GM12892 (cell line): ENCODE data around the gene RPS6KA2.

Experiments used
- POLR2A ChIP-seq: IDR thresholded peaks from 2 replicates; pipeline ENCODE4 v1.6.1; 2011; ENCODE audit warnings: low read depth, low read length, control low read depth
- POLR2AphosphoS5 ChIP-seq: IDR thresholded peaks from 2 replicates; pipeline ENCODE4 v1.6.1; 2011; ENCODE audit warnings: low read depth, low read length, control low read depth
- TAF1 ChIP-seq: IDR thresholded peaks from 2 replicates; pipeline ENCODE4 v1.6.1; 2011; ENCODE audit warnings: low read depth, mild to moderate bottlenecking, control low read depth, low read length, borderline replicate concordance

DNA sequence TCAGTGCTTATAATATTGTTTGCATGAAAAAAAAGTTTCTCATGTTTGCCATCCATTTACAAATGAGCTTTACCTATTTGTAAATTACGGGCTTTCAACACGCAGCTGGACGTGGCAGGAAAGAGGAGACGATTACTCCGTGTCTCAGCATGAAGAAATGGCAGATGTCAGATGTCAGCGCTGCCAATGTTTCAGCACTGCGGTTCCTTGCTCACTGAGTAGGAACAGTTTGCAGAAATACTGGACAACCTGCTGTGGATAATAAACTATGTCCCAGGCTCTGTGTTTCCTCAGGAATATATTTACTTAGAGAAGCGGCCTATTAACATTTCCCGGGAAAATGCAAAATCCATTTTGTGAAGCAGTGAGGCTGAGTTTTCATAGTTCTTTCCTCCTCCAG, 63.2 kb downstream of the RPS6KA2 start:
- no peak for TF ChIP-seq POLR2A
- TF ChIP-seq POLR2AphosphoS5 = no peak
- no peak for TF ChIP-seq TAF1
